Daoy (cell line): ENCODE data around the gene NOMO2. TPM values are rescaled to one million over a fixed set of nuclear protein-coding genes. Genes with fewer than 3 reads are reported as not detected.
"Not testable (repeated sequence)": the region's sequence is repeated elsewhere in the genome, so short reads cannot be mapped to it uniquely, and the experiment has no call there.

Experiments used
- DNase-seq: peaks from one replicate; pipeline ENCODE4 v3.0.0-alpha.2; 2015; ENCODE audit warnings: low read depth
- total RNA-seq: library from RNA; depleted of rRNA; stranded (reverse); fragments of >200 nt; shearing (Covaris generic); gene quantifications from 2 replicates; pipeline ENCODE4 v1.2.3, GENCODE V29; 2014

The NOMO2 gene
- total RNA-seq, 1 experiment from 2014 or later: 77.5 TPM

GRCh38 chr16:18521445-18522181 is 40.3 kb downstream of the NOMO2 start:
- DNase-seq: not testable (repeated sequence)

- DNase-seq: not testable (repeated sequence)
Measured at GRCh38 chr16:18518536-18519283, 43.2 kb downstream of the NOMO2 start.

GRCh38 chr16:18498430-18498829 is 63.5 kb downstream of the NOMO2 start:
- DNase-seq: not testable (repeated sequence)

- DNase-seq: not testable (repeated sequence)
Measured at GRCh38 chr16:18497032-18497431, 64.9 kb downstream of the NOMO2 start.

GRCh38 chr16:18492118-18492897 is 69.6 kb downstream of the NOMO2 start:
- DNase-seq: not testable (repeated sequence)

- DNase-seq: not testable (repeated sequence)
Measured at GRCh38 chr16:18436025-18436424, 125.9 kb downstream of the NOMO2 start.

- not testable (repeated sequence) for DNase-seq
Measured at GRCh38 chr16:18415827-18416226, 146.1 kb downstream of the NOMO2 start.

GRCh38 chr16:18409532-18410293 is 152.2 kb downstream of the NOMO2 start:
- DNase-seq: not testable (repeated sequence)

- DNase-seq: not testable (repeated sequence)
Measured at GRCh38 chr16:18401851-18402657, 159.8 kb downstream of the NOMO2 start.

GRCh38 chr16:18401159-18401558 is 160.7 kb downstream of the NOMO2 start:
- not testable (repeated sequence) for DNase-seq

- DNase-seq: not testable (repeated sequence)
Measured at GRCh38 chr16:18394363-18394762, 167.5 kb downstream of the NOMO2 start.

- DNase-seq: not testable (repeated sequence)
Measured at GRCh38 chr16:18387767-18388166, 174.1 kb downstream of the NOMO2 start.

GRCh38 chr16:18386517-18386916 is 175.4 kb downstream of the NOMO2 start:
- DNase-seq: not testable (repeated sequence)

GRCh38 chr16:18385285-18385684 is 176.6 kb downstream of the NOMO2 start:
- not testable (repeated sequence) for DNase-seq

- not testable (repeated sequence) for DNase-seq
Measured at GRCh38 chr16:18384869-18385268, 177.0 kb downstream of the NOMO2 start.

GRCh38 chr16:18384098-18384636 is 177.7 kb downstream of the NOMO2 start:
- DNase-seq: not testable (repeated sequence)

- not testable (repeated sequence) for DNase-seq
Measured at GRCh38 chr16:18382696-18383095, 179.2 kb downstream of the NOMO2 start.
